Activated CD4-positive, alpha-beta T cell treated with anti-CD3 and anti-CD28 coated beads, Interleukin-2, amount 10 ng/mL, durations not matched to agents 24 days and 14 days (primary cell): ENCODE measurements around the gene DDX11. TPM values are rescaled to one million over a fixed set of nuclear protein-coding genes. Genes with fewer than 3 reads are reported as not detected.
"Not testable (repeated sequence)": the region's sequence is repeated elsewhere in the genome, so short reads cannot be mapped to it uniquely, and the experiment has no call there.

Experiments
- DNase-seq: peaks from one replicate; pipeline ENCODE4 v3.0.0; 2022
- H3K27ac Mint-ChIP-seq: one replicate; pipeline ENCODE4 v1.8.0; 2022; ENCODE audit warnings: mild to moderate bottlenecking, mixed read lengths
- H3K27me3 Mint-ChIP-seq: one replicate; pipeline ENCODE4 v1.8.0; 2022; ENCODE audit warnings: mixed read lengths
- H3K36me3 Mint-ChIP-seq: one replicate; pipeline ENCODE4 v1.8.0; 2022; ENCODE audit warnings: low read depth, mild to moderate bottlenecking, mixed read lengths
- H3K4me1 Mint-ChIP-seq: one replicate; pipeline ENCODE4 v1.8.0; 2021; ENCODE audit warnings: mixed read lengths
- H3K4me3 Mint-ChIP-seq: one replicate; pipeline ENCODE4 v1.8.0; 2022; ENCODE audit warnings: mild to moderate bottlenecking, moderate library complexity, mixed read lengths
- H3K9me3 Mint-ChIP-seq: one replicate; pipeline ENCODE4 v1.8.0; 2021; ENCODE audit warnings: mixed read lengths
- intact Hi-C: fragments of 100-400 bp; cut with micrococcal nuclease; formaldehyde crosslinking; loops from one replicate; pipeline ENCODE4 v1.15.1; 2023
- total RNA-seq: library from RNA; stranded (reverse); gene quantifications from 2 replicates; pipeline ENCODE4 v1.2.3, GENCODE V29; 2022

DDX11 gene
- 161 and 186 TPM in 2 replicates for total RNA-seq

DNA sequence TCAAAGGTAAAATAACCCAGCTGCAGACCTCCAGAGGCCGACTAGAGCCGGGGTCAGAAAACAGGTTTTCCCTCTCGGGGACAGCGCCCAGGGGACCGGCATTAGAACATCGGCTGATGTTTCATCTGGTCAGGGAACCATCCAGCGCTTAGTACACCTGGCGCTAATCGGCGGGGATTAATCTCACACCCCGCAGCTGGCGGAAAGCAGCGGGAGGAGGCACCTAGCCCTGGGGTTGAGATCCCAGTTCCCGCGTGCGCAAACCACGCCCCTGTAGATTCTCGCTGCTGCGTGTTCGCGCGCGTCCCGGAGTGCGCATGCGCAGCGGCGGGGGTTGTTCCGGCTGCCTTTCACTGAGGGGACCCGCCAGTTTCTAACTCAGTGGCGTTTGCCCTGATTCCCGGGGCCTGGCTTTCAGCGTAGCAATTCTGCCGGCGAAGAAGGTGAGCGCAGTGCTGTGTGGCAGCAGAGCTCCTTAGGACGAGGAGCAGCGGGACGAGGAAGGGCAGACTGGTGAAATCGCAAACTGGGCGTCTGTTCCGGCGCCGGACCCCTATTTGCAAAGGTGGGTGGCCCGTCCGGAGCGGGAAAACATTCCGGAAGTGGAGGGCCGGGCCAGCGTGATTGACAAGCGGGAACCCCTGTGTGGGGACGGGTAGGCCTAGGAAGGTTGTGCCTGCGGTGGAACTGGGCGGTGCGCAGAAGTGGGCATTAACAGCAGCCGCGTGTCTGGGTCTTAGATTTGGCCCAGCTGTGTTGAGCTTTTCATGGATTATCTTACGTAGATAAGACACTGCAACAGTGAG, at the start of gene DDX11:
TSS of gene DDX11 (plus strand) at position 334 of the 806 bp plus-strand sequence. CDS start 4,534 bp downstream, outside the sequence.
- intact Hi-C loops: loop anchor here (1.0 to 5.0 kb wide), 6 partner anchors 21 to 1693 kb away; partner anchors contain the start of genes CAPRIN2, ERGIC2 and IPO8
- H3K36me3 Mint-ChIP-seq: peaks cover 14% of the 10 kb centered on the region
- not testable (repeated sequence) for H3K27me3 Mint-ChIP-seq, H3K9me3 Mint-ChIP-seq
- H3K27ac Mint-ChIP-seq: peak within 1 kb of the TSS; percentile 98
- H3K4me3 Mint-ChIP-seq: peak within 1 kb of the TSS; percentile 90
- DNase-seq: peak; percentile 98
- peaks cover 24% of the 10 kb centered on the region for H3K4me1 Mint-ChIP-seq

DNA sequence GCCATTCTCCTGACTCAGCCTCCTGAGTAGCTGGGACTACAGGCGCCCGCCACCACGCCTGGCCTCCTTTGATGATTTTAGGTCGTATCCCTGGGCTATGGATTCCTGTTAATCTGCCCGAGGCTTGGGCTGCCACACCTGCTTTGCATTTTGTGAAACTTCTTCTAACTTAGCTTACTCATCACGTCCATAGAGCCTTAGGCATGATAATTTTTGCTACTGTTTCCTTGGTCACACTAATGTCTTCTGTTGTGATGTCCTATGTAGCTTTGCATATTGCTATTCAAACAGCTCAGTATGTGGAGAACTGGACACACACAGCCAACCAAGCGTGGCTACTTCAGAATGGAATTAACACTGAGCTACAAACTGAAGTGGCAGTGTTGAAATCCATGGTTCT, 47.5 kb upstream of the DDX11 start:
- H3K36me3 Mint-ChIP-seq: no peaks in the 10 kb centered on the region
- no peak overlapping the region for H3K4me3 Mint-ChIP-seq
- intact Hi-C loops: no loop called here
- DNase-seq: no peak
- no peak overlapping the region for H3K27ac Mint-ChIP-seq
- peaks cover 14% of the 10 kb centered on the region for H3K27me3 Mint-ChIP-seq
- H3K4me1 Mint-ChIP-seq: no peaks in the 10 kb centered on the region
- no peaks in the 10 kb centered on the region for H3K9me3 Mint-ChIP-seq

DNA sequence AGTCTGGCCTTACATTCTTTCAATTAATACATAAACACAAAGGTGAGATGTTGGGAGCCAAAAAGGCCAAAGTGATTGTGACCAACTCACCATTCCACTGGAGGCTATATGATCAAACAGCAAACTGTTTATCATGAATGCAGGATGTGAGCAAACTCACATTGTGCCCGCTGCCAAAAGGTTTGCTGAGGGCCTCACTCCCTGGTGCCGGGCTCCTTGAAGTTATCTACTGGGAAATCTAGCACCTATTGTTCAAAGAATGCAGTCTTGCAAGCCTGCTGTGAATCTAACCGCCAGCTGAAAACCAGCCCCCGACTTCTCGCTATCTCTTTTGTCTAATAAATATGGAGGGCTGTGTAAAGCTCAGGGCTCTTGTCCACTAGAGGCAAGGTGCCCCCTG, 46.7 kb upstream of the DDX11 start:
- intact Hi-C loops, H3K36me3 Mint-ChIP-seq, H3K4me1 Mint-ChIP-seq, H3K27ac Mint-ChIP-seq, H3K9me3 Mint-ChIP-seq, H3K4me3 Mint-ChIP-seq, DNase-seq: not testable (repeated sequence)
- H3K27me3 Mint-ChIP-seq: peaks cover 16% of the 10 kb centered on the region

DNA sequence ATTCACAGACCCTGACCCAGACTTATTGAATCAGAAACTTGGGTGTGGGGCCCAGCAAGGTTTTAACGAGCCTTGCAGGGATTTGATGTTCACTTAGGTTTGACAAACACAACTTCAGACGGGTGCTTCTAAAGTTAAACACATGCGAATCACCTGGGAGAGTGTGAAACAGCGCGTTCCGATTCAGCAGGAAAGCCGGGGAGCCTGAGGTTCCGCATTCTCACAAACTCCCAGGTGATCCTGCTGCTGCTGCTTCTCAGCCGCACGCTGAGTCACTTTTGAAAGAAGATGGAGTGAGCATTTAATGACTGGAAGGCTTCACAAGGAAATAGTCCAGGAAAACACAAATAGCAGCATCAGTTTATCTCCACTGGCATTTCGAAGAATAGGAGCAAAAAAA, 44.2 kb upstream of the DDX11 start:
- peaks cover 11% of the 10 kb centered on the region for H3K27me3 Mint-ChIP-seq
- no peak overlapping the region for H3K4me3 Mint-ChIP-seq
- H3K4me1 Mint-ChIP-seq: no peaks in the 10 kb centered on the region
- H3K27ac Mint-ChIP-seq: no peak overlapping the region
- no peaks in the 10 kb centered on the region for H3K36me3 Mint-ChIP-seq
- H3K9me3 Mint-ChIP-seq: no peaks in the 10 kb centered on the region
- no peak for DNase-seq
- intact Hi-C loops: no loop called here

DNA sequence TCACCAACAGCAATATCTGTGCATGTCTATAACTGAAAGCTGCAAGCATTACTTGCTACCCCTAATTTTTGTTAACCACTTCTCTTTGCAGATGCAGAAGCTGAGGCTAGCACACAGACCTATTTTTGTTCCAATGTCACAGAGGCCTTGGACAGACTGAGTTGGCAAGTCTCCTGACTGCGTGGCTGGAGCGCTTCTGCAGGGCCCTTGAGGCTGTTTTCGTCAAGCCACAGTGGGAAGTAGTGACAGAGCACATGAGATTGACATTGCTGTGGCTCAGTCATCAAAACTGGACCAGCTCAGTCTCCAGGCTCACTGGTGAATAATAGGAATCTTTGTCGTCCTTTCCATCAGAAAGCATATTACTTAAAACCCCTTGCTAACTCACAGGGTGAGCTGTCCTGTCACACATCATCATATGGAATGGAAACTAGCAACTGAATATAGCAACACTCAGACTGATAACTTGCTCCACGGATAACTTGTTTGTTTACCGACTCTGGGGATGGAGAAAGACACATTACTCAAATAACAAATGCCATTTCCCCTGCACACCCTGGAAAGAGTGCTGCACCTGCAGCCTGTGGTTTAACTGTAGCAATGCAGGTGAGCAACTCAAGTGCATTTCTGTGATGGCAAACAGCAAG, 43.6 kb upstream of the DDX11 start:
- H3K36me3 Mint-ChIP-seq: no peaks in the 10 kb centered on the region
- H3K9me3 Mint-ChIP-seq: no peaks in the 10 kb centered on the region
- DNase-seq: no peak
- no peaks in the 10 kb centered on the region for H3K4me1 Mint-ChIP-seq
- peaks cover 11% of the 10 kb centered on the region for H3K27me3 Mint-ChIP-seq
- H3K4me3 Mint-ChIP-seq: no peak overlapping the region
- intact Hi-C loops: no loop called here
- H3K27ac Mint-ChIP-seq: no peak overlapping the region

DNA sequence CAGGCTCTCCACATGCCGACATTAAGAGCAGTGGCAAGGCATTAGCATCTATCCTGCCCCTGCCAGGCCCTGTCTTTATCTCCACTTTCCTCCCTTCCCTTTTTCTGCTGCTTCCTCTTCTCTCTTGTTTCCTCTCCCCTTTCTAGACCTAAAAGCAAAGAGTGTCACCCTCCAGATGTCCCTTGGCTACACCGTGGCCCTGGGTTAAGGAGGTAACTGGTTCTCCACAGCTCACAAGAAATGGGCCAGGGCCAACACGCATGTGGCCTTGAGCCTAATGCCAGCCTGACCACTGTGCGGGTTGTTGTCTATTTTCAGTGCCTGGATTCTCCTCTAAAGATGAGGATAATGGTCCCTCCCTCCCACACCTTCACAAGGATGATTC, 41.7 kb upstream of the DDX11 start:
- no peak for DNase-seq
- Mint-ChIP-seq H3K4me3 (no peak overlapping the region), H3K27ac (no peak overlapping the region), H3K36me3 (no peaks in the 10 kb centered on the region), H3K4me1 (no peaks in the 10 kb centered on the region), H3K9me3 (no peaks in the 10 kb centered on the region), H3K27me3 (peaks cover 5% of the 10 kb centered on the region)
- intact Hi-C loops: no loop called here

DNA sequence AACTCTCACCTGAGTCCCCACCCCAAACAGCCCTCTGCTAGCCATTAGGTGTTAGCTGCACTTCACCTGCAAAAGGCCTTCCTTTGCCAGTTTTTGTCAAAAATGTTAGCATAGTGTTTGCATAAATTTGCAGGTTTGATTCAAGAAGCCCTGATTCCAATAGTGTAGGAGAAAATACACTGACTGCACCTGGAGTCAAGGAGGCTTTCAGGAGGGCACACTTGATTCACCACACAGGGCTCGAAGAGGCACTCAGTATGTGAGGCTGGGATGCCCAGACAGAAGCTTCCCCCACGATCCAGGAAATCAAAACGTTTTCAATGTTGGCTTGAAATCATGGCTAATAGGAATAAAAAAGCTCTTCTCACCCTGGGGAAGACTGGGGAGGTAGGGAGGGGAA, 40.5 kb upstream of the DDX11 start:
- intact Hi-C loops: no loop called here
- H3K4me1 Mint-ChIP-seq: no peaks in the 10 kb centered on the region
- H3K36me3 Mint-ChIP-seq: no peaks in the 10 kb centered on the region
- no peak overlapping the region for H3K27ac Mint-ChIP-seq
- no peak for DNase-seq
- H3K9me3 Mint-ChIP-seq: no peaks in the 10 kb centered on the region
- peaks cover 4% of the 10 kb centered on the region for H3K27me3 Mint-ChIP-seq
- no peak overlapping the region for H3K4me3 Mint-ChIP-seq

DNA sequence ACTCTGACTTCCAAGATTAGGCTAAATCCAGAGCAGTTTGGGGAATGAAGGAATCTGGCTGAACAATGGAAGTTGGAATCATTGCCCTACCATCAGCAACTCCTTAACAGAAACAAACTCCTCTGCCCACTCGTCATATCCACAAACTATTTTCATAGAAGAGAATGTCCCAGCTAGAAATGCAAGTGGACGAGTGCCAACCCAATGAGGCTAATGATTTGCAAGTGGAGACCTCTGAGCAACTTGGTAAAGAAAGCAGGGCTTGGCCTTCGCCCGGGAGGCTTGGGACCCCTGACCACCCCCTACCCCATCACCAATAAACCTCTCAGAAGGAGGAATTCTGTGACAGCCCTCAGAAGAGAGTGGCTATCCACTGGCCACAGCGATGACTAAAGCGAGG, 40.0 kb upstream of the DDX11 start:
- peaks cover 4% of the 10 kb centered on the region for H3K27me3 Mint-ChIP-seq
- no peaks in the 10 kb centered on the region for H3K4me1 Mint-ChIP-seq
- intact Hi-C loops: no loop called here
- no peaks in the 10 kb centered on the region for H3K9me3 Mint-ChIP-seq
- no peak overlapping the region for H3K4me3 Mint-ChIP-seq
- H3K36me3 Mint-ChIP-seq: no peaks in the 10 kb centered on the region
- no peak overlapping the region for H3K27ac Mint-ChIP-seq
- DNase-seq: no peak

DNA sequence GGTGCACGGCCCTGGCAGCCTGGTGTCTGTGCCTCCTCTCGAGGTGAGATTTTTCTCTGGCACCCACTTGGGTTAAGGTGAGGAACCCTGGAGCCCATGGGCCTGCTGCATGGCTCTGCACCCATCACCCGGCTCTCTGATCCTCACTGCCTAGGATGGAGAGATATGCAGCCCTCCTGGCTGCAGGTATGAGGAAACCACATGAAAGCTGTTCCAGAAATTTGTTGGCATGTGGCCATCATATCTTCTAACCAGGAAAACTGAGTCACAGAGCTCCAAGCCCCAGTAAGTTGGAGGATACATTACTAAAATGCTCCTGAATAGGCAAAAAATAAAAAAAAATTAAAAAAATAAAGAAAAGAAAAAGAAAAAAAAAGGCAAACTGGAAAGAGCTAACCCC, 39.3 kb upstream of the DDX11 start:
- no peak overlapping the region for H3K27ac Mint-ChIP-seq
- no peak overlapping the region for H3K4me3 Mint-ChIP-seq
- H3K4me1 Mint-ChIP-seq: no peaks in the 10 kb centered on the region
- no peak for DNase-seq
- peaks cover 4% of the 10 kb centered on the region for H3K27me3 Mint-ChIP-seq
- H3K36me3 Mint-ChIP-seq: no peaks in the 10 kb centered on the region
- no peaks in the 10 kb centered on the region for H3K9me3 Mint-ChIP-seq
- intact Hi-C loops: no loop called here

DNA sequence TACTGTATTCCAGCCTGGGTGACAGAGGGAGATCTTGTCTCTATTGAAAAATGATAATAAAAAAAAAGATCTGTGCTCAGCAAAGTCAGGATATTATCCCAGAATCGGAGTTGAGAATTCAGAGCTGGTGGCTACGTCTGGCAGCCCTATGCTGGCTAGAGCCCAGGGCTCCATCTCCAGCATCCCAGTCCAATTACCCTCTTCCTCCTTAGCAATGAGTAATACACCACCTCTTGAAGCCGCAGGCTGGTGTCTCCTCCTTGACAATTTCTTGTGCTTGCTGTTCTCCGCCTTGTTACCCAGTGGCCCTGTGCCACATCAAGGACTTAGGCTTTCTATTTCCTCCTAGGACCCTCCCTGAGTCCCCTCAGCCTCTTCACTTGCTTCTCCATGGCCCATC, 38.4 kb upstream of the DDX11 start:
- Mint-ChIP-seq H3K27me3 (peaks cover 6% of the 10 kb centered on the region), H3K36me3 (no peaks in the 10 kb centered on the region), H3K9me3 (no peaks in the 10 kb centered on the region), H3K4me3 (no peak overlapping the region), H3K4me1 (no peaks in the 10 kb centered on the region), H3K27ac (no peak overlapping the region)
- DNase-seq: no peak
- intact Hi-C loops: no loop called here

DNA sequence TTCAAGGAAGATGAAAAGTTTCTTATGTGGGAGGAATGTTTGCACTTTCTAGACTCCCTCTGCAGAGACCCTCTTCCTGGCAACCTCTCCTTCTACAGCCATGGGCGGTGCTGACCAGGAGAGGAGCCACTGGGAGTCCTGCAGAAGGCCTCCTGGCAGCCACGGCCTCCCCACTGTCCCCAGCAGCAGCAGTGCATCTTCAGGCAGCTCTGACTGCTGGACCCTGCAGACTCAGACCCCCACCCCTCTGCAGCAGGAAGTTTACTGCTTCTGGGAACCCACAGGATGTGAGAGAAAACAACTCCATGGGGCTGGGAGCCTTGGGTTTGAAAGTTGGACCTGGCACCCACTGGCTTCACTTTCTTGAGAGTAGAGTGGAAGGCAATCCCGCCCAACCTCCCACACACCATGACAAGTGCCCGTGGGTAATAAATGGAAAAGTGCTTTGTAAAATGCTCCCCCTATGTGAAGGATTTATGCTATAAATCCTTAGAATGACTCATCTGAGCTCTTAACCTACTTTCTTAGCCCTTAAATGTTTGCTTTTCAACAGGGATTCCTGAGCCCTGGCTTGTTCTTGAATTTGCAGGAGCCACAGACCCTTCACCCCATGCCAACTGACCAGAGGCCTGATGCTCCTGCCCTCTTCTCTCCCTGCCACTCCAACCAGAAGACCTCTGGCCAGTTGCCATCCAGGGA, 37.5 kb upstream of the DDX11 start:
- H3K27me3 Mint-ChIP-seq: peaks cover 8% of the 10 kb centered on the region
- H3K36me3 Mint-ChIP-seq: no peaks in the 10 kb centered on the region
- no peaks in the 10 kb centered on the region for H3K4me1 Mint-ChIP-seq
- H3K27ac Mint-ChIP-seq: no peak overlapping the region
- DNase-seq: no peak
- H3K4me3 Mint-ChIP-seq: no peak overlapping the region
- intact Hi-C loops: no loop called here
- no peaks in the 10 kb centered on the region for H3K9me3 Mint-ChIP-seq

DNA sequence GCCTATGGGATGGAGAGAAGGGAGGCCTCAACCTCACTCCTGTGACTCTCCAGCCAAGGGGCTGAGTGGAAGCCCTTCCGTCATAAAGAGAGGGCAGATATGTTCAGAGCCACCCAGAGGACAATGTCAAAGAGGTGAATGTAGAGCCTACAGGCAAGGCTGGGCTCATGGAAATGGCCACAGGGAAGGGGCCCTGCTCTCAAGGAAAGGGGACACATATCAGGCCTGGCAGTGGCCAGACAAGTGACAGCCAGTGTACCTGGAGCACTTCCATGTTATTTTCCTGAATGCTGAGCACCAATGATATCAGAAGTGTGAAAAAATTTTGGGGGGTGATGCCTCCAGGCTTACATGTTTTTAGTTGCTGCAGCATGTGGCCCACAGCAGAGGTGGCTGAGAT, 36.6 kb upstream of the DDX11 start:
- H3K36me3 Mint-ChIP-seq: no peaks in the 10 kb centered on the region
- no peak for DNase-seq
- no peak overlapping the region for H3K4me3 Mint-ChIP-seq
- H3K9me3 Mint-ChIP-seq: no peaks in the 10 kb centered on the region
- no peak overlapping the region for H3K27ac Mint-ChIP-seq
- H3K27me3 Mint-ChIP-seq: peaks cover 6% of the 10 kb centered on the region
- no peaks in the 10 kb centered on the region for H3K4me1 Mint-ChIP-seq
- intact Hi-C loops: no loop called here

DNA sequence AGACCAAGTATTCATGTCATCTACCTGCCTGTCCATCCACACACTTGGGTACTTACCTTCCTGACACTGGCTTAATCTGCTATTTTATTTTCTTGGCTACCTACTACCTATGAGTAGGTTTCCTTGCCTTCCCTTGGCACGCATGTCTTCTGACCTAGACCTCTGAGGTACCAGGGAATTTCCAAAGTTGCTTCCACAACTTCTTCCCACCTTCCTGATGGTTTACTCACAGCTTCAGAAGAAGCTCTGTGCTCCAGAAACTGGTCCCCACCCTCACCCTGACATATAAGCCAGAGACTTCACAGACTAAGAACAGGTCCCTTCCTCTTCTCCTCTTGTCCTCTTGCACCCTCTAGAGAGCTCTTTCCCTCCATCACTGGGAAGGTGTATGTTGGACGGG, 35.7 kb upstream of the DDX11 start:
- peaks cover 6% of the 10 kb centered on the region for H3K27me3 Mint-ChIP-seq
- H3K27ac Mint-ChIP-seq: no peak overlapping the region
- intact Hi-C loops: no loop called here
- no peak overlapping the region for H3K4me3 Mint-ChIP-seq
- no peaks in the 10 kb centered on the region for H3K9me3 Mint-ChIP-seq
- DNase-seq: no peak
- no peaks in the 10 kb centered on the region for H3K4me1 Mint-ChIP-seq
- no peaks in the 10 kb centered on the region for H3K36me3 Mint-ChIP-seq

DNA sequence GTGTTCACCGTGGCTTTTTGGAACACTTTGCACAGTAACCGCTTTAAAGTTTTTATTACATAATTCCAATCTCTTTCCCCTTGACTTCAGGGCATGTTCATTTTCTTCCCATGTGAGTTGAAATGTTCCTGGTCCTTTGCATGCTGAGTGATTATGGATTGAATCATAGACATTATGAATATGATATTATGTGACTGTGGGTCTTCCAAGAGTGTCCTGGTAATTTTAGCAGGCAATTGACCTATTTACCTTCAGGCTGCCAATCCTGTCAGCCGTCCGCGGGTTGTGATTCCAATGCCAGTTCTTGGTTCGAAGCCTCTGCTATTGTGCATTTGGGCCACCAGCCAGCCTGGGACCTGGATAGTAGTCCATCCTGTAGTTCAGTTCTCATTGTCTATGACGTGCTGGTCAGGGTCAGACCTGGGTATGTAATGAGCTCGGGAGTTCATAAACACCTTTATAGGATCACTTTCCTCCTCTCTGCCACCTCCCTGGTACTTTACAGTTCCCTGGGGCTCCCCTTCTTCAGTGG, 32.6 kb upstream of the DDX11 start:
- DNase-seq: no peak
- intact Hi-C loops: no loop called here
- no peaks in the 10 kb centered on the region for H3K4me1 Mint-ChIP-seq
- no peaks in the 10 kb centered on the region for H3K36me3 Mint-ChIP-seq
- peaks cover 10% of the 10 kb centered on the region for H3K27me3 Mint-ChIP-seq
- no peak overlapping the region for H3K27ac Mint-ChIP-seq
- H3K9me3 Mint-ChIP-seq: no peaks in the 10 kb centered on the region
- no peak overlapping the region for H3K4me3 Mint-ChIP-seq
